GM19455 (cell line): ENCODE data around the gene CD274.
"Not testable (repeated sequence)": the region's sequence is repeated elsewhere in the genome, so short reads cannot be mapped to it uniquely, and the experiment has no call there.

Experiments used
- ATAC-seq: cut with Tn5 transposase; IDR thresholded peaks from one replicate; pipeline ENCODE4 v1.9.1; 2021; ENCODE audit not compliant: unreplicated experiment

CD274 gene

DNA sequence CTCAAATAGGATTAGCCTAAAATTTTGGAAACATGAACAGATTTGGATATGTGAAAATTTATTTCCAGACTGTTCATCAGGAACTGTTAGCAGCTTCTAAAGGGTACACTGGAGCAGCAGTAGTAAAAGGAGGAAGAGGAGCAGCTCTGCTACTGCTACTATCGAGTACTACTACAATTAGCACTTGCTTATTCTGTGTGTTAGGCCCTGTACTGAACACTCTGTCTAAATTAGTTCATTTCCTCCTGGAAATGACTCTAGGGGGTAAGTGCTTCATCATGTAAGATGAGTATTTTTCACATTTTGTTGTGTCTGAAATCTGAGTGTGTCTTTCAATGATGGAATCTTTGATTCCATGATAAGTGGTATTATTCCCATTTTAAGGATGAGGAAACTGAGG lies 9.8 kb downstream of the CD274 start:
- no peak for ATAC-seq

DNA sequence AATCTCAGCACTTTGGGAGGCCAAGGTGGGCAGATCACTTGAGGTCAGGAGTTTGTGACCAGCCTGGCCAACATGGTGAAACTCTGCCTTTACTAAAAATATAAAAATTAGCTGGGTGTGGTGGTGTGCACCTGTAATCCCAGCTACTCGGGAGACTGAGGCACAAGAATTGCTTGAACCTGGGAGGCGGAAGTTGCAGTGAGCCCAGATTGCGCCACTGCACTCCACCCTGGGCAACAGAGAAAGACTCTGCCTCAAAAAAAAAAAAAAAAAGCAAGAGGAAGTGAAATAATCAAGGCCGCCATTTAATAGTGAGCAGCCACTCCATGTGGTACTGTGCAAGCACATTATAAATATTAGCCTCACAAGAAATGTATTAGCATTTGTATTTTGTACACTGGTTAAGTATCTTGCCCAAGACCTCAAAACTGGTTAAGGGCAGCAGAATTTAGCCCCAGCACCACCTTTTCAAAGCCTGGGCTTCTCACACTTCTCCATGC lies 14.5 kb downstream of the CD274 start:
- ATAC-seq = not testable (repeated sequence)

DNA sequence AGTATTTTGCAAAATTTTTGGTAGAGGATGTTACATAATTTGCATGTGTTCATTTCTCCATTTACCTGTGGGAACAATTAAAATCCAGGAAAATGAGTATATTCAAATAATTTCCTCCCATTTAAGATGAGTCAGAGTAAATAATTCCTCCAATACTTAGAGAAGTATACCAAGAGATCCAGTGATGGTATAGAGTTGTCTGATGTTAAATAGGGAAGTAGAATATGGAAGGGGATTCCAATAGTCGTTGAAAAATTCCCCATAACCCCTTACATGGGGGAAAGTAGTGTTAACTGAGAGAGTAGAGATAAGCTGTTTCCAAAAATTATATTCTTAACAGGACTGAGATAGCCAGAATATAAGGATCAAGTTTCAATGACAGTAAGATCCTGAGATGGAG lies 15.7 kb downstream of the CD274 start:
- ATAC-seq = no peak

DNA sequence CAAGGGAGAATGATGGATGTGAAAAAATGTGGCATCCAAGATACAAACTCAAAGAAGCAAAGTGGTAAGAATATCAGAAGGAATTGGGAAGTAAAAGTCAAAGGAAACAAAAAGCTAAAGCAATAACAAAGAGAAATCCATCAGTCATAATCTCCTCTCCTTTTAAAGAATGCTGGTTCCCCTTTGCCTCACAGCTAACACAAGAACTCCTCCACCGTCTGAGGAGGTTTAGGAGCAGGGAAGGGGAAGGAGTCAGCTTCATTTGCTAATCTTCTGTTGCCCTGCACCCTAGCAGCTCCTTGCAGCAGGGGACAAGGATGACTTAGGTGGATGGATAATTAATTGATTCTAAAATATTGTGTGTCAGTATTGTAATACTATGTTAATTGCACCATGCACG lies 16.4 kb downstream of the CD274 start:
- ATAC-seq = no peak

DNA sequence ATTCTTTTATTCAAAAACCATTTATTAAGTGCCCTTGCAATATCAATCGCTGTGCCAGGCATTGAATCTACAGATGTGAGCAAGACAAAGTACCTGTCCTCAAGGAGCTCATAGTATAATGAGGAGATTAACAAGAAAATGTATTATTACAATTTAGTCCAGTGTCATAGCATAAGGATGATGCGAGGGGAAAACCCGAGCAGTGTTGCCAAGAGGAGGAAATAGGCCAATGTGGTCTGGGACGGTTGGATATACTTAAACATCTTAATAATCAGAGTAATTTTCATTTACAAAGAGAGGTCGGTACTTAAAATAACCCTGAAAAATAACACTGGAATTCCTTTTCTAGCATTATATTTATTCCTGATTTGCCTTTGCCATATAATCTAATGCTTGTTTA lies 18.5 kb downstream of the CD274 start:
- no peak for ATAC-seq

DNA sequence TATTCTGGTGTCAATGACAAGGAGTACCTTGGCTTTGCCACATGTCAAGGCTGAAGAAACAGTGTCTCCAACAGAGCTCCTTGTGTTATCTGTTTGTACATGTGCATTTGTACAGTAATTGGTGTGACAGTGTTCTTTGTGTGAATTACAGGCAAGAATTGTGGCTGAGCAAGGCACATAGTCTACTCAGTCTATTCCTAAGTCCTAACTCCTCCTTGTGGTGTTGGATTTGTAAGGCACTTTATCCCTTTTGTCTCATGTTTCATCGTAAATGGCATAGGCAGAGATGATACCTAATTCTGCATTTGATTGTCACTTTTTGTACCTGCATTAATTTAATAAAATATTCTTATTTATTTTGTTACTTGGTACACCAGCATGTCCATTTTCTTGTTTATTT lies 19.8 kb downstream of the CD274 start:
- no peak for ATAC-seq

DNA sequence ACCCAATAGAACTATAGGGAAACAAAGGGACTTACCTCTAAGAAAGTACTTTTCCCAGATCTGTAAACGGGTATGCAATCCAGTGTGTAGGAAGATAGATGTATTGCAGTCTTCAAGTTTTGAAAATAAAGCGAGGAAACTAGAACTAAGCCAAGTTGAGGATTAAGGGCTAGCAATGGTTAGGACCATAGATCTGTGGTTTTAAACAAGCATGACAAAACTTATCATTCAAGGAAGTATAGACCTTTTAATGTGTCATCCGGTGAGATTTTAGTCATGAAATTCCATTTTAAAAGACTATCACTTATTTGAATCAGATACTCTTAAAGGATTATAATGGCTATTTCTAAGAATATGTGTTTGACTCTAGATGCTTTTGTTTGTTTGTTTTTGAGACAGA lies 20.5 kb downstream of the CD274 start:
- no peak for ATAC-seq

DNA sequence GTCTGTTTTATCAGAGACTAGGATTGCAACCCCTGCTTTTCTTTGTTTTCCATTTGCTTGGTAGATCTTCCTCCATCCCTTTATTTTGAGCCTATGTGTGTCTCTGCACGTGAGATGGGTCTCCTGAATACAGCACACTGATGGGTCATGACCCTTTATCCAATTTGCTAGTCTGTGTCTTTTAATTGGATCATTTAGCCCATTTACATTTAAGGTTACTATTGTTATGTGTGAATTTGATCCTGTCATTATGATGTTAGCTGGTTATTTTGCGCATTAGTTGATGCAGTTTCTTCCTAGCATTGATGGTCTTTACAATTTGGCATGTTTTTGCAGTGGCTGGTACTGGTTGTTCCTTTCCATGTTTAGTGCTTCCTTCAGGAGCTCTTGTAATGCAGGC lies 25.3 kb downstream of the CD274 start:
- not testable (repeated sequence) for ATAC-seq

DNA sequence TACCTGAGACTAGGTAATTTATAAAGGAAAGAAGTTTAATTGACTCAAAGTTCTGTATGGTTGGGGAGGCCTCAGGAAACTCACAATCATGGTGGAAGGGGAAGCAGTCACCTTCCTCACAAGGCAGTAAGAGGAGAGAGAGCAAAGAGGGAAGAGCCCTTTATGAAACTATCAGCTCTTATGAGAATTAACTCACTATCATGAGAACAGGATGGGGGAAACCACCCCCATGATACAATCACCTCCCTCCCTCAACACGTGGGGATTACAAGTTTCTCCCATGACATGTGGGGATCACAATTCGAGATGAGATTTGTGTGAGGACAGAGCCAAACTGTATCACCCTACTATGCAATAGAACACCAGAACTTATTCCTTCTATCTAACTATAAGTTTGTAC lies 27.9 kb downstream of the CD274 start:
- ATAC-seq = no peak

DNA sequence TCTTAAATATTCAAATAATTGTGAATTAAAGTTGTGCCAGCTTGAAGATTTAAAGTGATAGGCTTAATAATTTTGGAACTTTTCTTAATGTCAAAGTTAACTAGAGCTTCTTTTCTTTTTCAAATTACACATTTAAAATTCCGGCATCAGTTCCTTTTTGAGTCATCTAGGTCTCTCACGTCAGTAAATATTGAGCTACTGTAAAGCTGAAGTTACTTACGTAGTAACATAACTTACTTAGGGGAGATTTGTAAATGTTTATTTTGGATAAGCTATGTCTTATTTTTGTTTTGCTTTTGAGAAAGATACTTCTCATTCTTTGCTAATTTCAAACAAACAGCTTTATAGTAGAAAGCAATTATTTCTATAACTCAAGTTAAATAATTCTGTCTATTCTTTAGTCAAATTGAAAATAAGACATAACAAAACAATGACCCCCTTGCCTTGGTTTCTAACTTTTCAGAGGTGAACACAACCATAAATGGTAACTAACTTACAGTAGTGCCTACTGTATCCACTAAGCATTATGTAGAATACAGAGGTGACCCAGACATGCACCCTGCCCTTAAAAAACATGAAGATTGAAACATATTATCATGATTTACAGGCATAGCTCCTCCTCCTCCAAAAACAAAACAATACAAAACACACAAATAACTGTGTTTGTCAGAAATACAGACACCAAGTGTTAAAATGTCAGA lies 29.8 kb downstream of the CD274 start:
- no peak for ATAC-seq

DNA sequence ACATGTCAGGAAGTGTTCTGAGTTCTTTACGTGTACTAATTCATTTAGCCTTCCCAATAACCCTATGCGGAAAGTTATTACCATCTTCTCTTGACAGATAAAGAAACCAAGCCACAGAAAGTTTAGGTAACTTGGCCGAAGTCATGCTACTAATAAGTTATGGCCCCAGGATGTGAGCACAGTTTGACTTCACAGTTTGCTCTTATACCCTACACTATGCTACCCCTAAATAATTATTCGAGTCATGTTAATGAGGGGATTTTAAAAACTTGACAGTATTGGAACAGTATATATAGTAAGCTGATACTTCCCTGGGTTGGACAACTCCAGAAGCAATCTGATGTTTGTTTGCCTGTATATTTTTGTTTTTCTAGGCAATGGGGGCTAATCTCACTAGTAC lies 30.6 kb downstream of the CD274 start:
- ATAC-seq = no peak

DNA sequence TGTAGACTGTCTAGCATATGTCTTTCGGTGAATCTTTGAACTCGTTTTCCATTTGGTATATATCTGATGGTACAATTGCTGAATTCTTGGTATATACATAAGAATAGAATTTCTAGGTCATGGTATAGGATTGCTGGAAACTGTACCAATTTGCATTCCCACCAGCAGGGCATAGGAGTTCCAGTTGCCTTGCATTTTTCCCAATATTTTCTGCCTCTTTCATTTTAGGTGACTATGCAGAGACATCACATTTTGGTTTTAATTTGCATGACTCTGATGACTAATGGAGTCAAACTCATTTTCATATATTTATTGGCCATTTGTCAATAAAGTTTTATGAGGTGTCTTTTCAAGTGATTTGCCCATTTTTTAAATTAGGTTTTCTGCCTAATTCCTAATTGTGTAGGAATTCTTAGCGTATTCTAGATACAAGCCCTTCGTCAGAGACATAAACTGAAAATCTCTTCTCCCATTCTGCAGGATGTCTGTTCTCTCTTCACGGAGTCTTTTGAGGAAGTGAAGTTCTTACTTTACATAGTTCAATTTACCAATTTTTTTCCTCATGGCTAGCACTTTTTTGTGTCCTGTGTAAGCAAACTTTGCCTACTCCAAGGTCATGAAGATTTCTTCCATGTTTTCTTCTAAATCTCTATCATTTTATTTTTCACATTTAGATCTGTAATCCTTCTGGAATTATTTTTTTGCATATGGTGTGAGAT lies 31.1 kb downstream of the CD274 start:
- no peak for ATAC-seq

DNA sequence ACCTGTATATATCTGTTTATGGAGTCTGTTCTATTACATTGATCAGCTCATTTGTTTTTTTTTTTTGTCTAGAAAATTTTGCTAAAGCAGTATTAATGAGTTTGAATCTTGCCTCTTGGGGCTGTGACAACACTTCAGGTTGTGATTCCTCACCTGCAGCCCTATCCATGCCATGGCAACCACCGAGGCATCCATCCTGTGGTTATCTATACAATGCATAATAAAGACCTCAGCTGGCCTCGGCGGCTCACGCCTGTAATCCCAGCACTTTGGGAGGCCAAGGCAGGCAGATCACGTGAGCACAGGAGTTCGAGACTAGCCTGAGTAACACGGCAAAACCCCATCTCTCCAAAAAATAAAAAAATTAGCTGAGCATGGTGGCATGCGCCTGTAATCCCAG lies 31.9 kb downstream of the CD274 start:
- ATAC-seq = no peak

DNA sequence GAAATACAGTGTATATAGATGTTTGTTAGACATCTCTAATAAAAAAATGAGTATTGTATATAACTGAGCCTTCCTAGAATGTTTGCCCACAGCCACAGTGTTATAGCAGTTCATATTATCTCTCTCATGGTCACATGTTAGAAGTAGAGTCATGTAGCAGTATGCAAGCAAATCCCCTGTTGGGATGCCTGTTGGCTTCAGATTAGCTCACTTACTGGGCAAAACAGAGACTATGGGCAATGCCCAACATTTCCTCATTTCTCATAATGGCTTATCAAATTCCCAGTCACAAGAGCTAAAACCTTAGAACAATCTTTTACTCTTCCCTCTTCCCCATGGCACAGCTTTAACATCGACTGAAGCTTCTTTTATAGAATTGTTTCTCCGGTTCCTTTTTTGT lies 33.0 kb downstream of the CD274 start:
- ATAC-seq = no peak

DNA sequence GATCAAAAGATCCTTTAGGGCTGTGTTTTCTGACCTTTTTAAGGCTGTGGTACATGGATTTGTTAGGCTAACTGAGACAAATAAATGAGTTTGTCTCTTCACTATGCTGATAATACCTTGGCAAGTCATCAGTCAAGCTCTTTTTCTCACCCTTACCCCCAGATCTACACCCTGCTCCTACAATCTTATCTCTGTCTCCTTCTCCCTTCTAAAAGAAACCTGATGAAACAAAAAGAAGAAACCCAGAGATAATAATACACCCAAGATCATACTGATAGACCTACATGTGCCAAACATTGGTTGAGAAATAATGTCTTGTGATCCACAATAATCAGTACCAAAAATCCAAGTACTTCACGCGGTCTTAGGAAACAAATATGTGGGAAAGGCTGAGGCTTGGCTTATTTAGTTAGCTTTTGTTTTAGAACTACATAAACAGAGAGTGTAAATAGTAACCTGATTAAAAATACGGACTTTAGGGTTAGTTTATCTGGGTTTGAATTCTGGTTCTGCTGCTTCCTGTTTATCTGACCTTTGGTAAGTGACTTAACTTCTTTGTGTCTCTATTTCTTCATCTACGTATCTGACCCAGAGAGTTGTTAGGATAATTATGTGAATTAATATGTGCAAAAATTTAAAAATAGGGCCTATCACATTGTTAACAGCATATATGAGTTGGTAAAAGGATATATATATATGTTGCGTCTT lies 35.2 kb downstream of the CD274 start:
- no peak for ATAC-seq

DNA sequence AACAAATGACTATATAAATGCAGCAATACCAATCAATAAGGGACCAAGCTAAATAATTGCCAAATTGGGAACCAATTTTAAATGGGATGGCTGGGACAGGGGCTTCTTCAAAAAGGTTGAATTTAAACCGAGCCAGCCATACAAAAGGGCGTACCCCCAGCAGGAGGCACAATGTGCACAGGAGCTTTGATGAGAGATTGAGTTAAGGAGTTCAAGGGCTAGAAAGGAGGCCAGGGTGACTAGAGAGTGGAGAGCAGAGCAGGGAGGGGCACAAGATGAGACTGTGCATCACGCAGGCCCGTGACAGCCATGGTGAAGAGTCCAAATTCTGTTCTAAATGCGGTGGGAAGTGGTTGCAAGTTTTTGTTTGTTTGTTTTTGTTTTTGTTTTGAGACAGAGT lies 36.6 kb downstream of the CD274 start:
- no peak for ATAC-seq

DNA sequence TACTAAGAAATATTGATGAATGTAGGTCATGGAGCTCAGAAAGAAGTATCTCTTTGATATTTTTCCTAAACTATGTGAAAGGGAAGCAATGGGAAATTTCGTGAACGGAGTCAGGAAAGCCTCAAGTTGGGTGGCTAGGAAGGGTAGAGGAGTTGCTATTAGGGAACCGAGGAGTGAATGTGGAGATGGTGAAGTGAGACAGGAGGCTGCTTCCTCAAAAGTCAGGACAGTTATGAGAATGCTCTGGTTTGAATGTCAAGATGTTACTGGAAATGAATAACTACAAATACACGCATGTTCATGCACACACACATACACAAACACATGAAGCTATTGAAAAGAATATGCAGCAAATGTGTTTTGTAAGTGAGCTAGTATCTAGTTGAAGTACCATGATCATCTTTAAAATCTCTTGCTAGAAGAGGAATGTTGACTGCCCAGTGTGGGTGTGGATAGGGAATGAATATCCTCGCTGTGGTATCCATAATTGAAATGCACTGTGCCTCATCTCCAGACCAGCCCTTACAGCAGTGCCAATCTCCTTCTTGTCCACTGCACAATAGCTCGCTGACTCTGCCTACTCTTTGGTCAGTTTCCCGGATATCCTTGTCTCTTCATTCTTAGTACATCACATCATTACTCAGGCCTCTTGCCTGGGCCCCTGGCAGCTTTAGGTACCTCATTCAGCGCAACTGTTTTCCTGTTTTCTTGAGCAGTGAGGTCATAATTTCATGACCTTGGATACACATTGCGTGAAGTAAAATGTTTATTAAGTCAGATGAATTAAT lies 38.1 kb downstream of the CD274 start:
- no peak for ATAC-seq

DNA sequence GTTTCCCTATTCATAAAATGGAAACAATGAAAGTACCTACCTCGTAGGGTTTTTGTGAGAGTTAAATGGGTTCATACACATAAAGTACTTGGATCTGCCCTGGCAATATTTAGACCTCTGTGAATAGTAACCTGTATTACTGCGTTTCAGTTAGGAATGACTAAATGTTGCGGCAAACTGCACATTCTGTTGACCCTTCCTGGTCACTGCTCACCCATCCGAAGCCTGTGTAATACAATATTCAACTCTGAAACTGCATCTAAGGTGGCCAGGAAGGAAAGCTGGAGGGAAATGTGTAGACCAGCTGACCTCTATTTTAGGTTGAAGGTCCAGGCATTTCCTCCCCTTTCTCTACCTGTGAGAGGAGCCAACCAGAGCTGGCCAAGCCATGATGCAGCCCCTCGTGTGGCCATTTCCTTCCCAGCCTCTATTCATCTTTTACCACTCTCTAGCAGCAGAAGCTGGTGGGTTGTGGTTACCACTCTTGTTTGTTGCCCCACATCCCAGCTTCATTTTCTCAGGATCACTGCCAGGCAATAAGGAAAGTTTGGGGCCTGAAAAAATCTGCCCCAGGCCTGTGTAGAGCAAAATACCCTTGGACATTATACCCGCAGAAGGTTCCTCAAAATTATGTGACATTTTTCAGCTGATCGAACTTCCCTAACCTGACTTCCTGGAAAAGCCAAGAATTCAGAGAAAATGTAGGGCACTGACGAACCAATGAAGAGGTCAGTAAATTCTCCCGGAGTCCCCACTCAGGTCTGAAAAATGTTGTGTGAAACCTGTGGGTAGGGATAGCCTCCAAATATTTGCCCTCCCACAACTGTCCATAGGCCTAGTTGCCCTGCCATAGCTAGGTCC lies 39.5 kb downstream of the CD274 start:
- no peak for ATAC-seq

DNA sequence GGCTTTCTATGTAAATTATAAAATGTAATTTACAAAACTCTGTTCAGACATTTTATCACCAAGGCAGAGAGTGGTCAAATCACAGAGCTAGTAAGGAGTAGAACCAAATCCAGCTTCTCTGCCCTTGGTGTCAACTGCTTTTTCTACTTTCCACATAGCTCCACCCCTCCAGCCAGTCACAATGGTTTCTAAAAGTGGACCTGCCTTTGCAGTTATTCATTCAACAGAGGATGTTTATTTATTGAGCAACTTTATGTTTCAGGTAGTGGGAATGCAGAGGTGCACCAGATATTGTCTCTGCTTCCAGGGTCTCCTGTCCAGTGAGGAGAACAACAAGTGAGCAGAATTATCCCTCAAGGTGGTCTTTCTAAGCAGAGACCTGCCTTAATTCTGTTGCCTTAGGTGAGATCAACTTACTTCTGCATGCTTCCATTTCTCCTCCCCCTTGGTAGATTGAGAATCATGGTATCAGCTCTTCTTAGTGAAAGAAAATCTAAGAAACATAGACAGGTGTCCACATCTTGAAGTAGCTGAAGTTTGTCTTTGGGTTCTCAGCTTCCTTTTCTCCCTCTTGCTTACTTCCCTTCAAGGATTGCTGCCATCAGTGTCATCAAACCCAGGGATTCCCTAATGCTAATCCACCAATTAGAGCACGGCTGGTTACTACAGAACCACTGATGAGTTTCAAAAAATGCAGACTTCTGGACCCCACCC lies 42.8 kb downstream of the CD274 start:
- ATAC-seq = no peak
